HG02798 (cell line): ENCODE data around the gene FRYL.

Experiments used
- ATAC-seq: cut with Tn5 transposase; IDR thresholded peaks from one replicate; pipeline ENCODE4 v1.9.1; 2021; ENCODE audit warnings: mild to moderate bottlenecking; ENCODE audit not compliant: unreplicated experiment, poor library complexity

The FRYL gene

DNA sequence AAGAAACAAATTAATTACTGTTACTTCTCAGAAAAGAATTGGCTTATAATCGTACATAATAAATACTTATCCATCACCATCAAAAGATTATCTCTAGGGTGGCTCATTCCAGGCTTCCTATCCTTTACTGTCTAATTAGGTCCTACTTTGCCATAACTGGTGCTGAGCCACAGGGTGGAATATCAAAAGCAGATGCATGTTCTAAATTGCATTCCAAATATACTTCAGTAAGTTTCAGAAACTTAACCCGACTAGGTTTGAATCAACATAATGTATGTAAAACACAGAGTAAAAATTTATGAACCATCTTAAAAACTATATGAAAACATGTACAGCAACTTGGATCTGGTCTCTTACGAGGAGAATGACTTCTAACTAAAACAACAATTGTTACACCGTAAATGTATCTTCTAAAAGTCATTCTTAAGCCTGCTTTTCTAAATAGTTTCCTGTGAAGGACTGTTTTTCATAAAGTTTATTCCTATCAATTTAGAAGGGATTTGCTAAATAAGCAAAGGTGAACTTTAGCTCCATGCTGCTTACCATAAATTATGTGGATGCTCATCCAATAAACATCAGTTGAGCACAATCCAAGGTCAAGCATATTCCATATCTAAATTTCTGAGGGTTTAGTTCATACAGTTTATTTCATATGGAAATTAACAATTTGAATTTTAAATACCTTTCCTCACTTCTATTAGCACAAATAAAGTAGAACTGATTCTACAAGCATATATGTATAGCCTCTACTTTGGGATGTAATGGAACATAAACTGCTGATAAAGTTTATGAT is 276.6 kb downstream of the FRYL start:
- no peak for ATAC-seq

- peak; percentile 81 for ATAC-seq
Measured at GRCh38 chr4:48499551-48500066, 280.5 kb downstream of the FRYL start.

DNA sequence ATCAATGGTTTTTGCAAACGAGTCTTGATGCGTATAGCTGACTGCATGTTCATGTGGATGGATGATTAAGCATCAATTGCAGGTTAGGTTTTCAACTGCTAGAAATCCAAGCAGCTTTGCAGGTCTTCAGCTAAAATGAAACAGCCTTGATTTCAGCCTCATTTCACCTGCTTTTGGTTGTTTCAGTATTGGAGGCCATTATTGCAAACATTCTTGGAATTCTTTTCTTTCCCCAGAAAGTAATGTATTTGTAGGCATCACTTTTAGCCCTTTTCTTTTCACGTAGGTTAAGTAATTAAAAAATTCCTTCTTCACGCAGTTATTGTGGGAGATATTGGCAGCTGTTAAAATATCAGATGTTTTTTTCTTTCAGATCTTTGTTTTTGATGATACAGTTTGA is 281.2 kb downstream of the FRYL start:
- no peak for ATAC-seq

- no peak for ATAC-seq
Measured at GRCh38 chr4:48495941-48496340, 284.1 kb downstream of the FRYL start.

- ATAC-seq, result no peak
Measured at GRCh38 chr4:48493452-48494100, 286.5 kb downstream of the FRYL start.

- ATAC-seq, result no peak
Measured at GRCh38 chr4:48491514-48492176, 288.4 kb downstream of the FRYL start.

- no peak for ATAC-seq
Measured at GRCh38 chr4:48490680-48491513, 289.2 kb downstream of the FRYL start.

DNA sequence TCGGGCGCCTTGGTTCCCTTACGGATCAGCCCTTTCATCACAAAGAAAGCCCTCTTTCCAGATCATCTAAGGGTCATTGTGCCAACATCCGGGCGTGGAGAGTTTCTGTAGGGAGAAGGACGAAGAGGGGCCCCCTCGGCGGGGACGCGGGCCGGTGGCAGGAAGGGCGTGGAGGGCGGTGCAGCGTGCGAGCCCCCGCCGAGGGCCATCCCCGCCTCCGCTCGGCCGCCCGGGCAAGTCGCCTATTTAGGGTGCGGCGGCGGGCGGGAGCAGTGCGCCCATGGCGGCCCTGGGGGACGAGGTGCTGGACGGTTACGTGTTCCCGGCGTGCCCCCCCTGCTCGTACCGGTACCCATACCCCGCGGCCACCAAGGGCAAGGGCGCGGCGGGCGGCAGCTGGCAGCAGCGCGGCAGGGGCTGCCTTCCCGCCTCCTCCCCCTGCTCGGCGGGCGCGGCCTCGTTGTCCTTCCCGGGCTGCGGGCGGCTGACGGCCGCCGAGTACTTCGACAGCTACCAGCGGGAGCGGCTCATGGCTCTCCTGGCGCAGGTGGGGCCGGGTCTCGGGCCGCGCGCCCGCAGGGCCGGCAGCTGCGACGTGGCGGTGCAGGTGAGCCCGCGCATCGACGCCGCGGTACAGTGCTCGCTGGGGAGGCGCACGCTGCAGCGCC is 289.9 kb downstream of the FRYL start, which contains the start of gene ZAR1:
Gene ZAR1, plus strand, starts transcription at position 241 of the 668 bp plus-strand sequence. Its CDS starts 40 bp downstream, at position 281.
- ATAC-seq, result no peak

GRCh38 chr4:48489683-48490011 is 290.4 kb downstream of the FRYL start:
- ATAC-seq, result no peak

GRCh38 chr4:48484494-48485168 is 295.4 kb downstream of the FRYL start:
- ATAC-seq, result no peak

- no peak for ATAC-seq
Measured at GRCh38 chr4:48483777-48484493, 296.1 kb downstream of the FRYL start.

DNA sequence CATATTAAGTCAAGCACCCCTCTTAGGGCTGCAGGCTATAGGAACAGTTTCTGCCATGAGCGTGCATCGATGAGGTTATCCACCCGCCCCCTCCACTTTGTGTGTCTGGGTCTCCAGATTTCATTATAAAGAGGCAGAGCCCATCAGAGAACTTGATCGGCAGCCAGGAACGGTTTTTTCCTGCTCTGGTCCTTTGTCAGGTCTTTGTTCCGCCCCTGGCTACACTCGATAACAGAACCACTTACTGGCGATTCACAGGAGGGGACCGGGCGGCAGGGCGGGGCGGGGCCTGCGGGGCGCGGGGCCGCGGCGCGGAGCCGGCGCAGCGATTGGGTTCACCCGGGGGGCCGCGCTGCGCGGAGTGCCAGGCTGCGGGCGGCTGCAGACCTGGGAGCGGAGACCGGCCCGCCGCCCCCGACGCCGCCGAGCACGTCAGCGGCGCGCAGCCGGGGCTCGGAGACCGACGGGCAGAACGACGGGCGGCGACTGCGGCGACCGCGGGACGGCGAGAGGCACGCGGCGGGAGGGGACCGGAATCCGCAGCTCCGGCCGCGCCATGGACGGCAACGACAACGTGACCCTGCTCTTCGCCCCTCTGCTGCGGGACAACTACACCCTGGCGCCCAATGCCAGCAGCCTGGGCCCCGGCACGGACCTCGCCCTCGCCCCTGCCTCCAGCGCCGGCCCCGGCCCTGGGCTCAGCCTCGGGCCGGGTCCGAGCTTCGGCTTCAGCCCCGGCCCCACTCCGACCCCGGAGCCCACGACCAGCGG is 296.9 kb downstream of the FRYL start, which contains the start of gene SLC10A4:
Gene SLC10A4, plus strand, starts transcription at position 338 of the 771 bp plus-strand sequence. Its CDS starts 219 bp downstream, at position 557.
- ATAC-seq, result no peak

- ATAC-seq, result no peak
Measured at GRCh38 chr4:48481581-48481980, 298.5 kb downstream of the FRYL start.

- ATAC-seq, result no peak
Measured at GRCh38 chr4:48478273-48478672, 301.8 kb downstream of the FRYL start.

DNA sequence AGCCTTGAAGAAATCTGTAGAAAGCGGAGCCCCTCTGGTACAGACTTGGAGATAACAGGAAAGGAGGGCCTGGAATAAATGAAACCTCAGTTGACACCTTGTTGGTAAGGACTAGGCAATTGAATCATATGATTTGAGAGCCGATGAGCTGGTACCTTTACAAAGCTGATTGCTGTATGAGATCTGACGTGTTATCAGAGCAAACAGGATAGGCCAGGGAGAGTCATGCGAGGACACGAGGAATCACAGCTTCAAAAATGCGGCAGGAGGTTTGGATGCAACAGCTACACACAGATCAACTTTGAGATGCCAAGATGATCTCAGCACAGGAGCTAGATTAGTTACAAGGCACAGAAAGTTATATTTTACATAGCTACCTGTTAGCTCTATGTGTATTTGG is 304.3 kb downstream of the FRYL start:
- no peak for ATAC-seq

- ATAC-seq, result no peak
Measured at GRCh38 chr4:48472794-48473193, 307.3 kb downstream of the FRYL start.

GRCh38 chr4:48470570-48470969 is 309.5 kb downstream of the FRYL start:
- ATAC-seq, result no peak

DNA sequence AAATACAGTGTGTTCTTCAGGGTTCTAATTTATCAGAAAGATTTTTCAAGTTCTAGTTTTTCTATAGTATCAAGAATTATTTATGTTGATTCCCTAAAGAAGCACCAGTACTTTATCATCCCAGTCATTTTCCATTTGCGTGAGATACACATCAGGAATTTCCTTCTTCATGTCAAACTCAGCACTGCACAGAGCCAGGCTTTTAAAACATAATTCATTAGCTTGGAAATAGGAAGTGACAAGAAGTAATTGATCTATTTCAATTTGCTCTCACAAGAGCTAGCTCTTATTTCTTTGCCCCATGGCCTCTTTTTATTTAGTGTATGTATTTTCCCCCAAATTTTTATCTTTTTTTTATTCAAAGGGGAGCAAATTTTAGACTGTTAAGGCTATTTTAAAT is 309.9 kb downstream of the FRYL start:
- no peak for ATAC-seq
